HL-60 (cell line): ENCODE data around the gene ADRM1.

ENCODE experiments used
- POLR2AphosphoS5 ChIP-seq: IDR thresholded peaks from 2 replicates; pipeline ENCODE4 v1.6.1; 2012; ENCODE audit warnings: low read depth
- TF ChIP-seq, protein P1 (sequence below): IDR thresholded peaks from one replicate; pipeline ENCODE4 v1.5.1; 2011; ENCODE audit warnings: low read length, control low read depth, inconsistent platforms; ENCODE audit not compliant: insufficient read depth
- TF ChIP-seq, protein P2 (sequence below): IDR thresholded peaks from 2 replicates; pipeline ENCODE4 v1.6.1; 2012; ENCODE audit warnings: low read depth; ENCODE audit not compliant: insufficient replicate concordance

DNA sequence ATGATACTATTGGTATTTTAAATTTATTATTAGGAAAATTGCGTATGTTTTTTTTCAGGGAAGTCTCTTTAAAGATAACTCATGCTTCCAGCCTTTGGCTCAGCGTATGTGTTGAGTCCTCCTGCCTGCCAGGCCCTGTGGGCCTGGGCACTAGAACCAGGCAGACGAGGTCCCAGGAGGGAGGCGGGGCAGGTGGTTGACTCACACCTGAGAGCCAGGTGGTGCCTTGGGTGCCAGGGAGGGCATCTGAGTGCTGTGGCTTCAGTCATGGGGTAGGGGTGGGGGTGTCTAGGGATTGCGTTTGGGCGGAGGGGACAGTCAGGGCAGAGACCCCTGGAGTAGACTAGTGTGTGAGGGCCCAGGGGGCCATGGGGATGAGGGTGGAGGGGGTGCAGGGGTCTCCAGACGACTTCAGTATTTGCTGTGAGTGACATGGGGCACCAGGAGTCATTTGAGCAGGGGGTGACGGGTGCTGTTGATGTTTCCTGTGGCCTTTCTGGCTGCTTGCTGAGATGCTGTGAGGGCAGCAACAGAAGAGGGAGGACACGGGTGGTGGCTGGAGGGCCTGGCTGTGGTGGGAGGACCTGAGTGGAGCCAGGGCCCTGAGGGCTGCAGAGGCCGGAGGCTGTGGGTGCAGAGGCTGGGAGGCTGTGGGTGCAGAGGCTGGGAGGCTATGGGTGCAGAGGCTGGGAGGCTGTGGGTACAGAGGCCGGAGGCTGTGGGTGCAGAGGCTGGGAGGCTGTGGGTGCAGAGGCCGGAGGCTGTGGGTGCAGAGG, 14.8 kb upstream of the ADRM1 start:
- TF ChIP-seq, protein P1, sequence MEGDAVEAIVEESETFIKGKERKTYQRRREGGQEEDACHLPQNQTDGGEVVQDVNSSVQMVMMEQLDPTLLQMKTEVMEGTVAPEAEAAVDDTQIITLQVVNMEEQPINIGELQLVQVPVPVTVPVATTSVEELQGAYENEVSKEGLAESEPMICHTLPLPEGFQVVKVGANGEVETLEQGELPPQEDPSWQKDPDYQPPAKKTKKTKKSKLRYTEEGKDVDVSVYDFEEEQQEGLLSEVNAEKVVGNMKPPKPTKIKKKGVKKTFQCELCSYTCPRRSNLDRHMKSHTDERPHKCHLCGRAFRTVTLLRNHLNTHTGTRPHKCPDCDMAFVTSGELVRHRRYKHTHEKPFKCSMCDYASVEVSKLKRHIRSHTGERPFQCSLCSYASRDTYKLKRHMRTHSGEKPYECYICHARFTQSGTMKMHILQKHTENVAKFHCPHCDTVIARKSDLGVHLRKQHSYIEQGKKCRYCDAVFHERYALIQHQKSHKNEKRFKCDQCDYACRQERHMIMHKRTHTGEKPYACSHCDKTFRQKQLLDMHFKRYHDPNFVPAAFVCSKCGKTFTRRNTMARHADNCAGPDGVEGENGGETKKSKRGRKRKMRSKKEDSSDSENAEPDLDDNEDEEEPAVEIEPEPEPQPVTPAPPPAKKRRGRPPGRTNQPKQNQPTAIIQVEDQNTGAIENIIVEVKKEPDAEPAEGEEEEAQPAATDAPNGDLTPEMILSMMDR, result no peak
- no peak for TF ChIP-seq POLR2AphosphoS5
- TF ChIP-seq, protein P2, sequence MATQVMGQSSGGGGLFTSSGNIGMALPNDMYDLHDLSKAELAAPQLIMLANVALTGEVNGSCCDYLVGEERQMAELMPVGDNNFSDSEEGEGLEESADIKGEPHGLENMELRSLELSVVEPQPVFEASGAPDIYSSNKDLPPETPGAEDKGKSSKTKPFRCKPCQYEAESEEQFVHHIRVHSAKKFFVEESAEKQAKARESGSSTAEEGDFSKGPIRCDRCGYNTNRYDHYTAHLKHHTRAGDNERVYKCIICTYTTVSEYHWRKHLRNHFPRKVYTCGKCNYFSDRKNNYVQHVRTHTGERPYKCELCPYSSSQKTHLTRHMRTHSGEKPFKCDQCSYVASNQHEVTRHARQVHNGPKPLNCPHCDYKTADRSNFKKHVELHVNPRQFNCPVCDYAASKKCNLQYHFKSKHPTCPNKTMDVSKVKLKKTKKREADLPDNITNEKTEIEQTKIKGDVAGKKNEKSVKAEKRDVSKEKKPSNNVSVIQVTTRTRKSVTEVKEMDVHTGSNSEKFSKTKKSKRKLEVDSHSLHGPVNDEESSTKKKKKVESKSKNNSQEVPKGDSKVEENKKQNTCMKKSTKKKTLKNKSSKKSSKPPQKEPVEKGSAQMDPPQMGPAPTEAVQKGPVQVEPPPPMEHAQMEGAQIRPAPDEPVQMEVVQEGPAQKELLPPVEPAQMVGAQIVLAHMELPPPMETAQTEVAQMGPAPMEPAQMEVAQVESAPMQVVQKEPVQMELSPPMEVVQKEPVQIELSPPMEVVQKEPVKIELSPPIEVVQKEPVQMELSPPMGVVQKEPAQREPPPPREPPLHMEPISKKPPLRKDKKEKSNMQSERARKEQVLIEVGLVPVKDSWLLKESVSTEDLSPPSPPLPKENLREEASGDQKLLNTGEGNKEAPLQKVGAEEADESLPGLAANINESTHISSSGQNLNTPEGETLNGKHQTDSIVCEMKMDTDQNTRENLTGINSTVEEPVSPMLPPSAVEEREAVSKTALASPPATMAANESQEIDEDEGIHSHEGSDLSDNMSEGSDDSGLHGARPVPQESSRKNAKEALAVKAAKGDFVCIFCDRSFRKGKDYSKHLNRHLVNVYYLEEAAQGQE, result no peak
